Measurements from ENCODE around the gene ZNF841. TPM values are rescaled to one million over a fixed set of nuclear protein-coding genes. Genes with fewer than 3 reads are reported as not detected.

The ZNF841 gene
- total and polyA plus RNA-seq, 9 of the 15 experiments (the other 6 are each of a cell fraction or from before 2014, with no cell fraction given): 3.1 to 17.1 (median 11.0) TPM

DNA sequence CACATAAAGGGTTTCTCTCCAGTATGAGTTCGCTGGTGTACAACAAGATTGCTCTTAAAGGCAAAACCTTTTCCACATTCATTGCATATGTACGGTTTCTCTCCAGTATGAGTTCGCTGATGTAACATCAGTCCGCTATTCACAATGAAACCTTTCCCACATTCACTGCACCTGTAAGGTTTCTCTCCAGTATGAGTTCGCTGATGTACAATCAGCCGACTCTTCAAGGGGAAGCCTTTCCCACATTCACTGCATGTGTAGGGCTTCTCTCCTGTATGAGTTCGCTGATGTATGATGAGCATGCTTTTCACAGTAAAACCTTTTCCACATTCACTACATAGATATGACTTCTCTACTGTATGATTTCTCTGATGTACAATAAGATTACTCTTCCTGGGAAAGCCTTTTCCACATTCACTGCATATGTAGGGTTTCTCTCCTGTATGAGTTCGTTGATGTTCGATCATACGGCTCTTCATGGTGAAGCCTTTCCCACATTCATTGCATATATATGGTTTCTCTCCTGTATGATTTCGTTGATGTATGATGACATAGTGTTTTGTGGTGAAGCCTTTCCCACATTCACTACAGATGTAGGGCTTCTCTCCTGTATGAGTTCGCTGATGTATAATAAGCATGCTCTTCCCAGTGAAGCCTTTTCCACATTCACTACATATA is 61.4 kb downstream of the ZNF841 start (continued):
- TF ChIP-seq, protein P1, sequence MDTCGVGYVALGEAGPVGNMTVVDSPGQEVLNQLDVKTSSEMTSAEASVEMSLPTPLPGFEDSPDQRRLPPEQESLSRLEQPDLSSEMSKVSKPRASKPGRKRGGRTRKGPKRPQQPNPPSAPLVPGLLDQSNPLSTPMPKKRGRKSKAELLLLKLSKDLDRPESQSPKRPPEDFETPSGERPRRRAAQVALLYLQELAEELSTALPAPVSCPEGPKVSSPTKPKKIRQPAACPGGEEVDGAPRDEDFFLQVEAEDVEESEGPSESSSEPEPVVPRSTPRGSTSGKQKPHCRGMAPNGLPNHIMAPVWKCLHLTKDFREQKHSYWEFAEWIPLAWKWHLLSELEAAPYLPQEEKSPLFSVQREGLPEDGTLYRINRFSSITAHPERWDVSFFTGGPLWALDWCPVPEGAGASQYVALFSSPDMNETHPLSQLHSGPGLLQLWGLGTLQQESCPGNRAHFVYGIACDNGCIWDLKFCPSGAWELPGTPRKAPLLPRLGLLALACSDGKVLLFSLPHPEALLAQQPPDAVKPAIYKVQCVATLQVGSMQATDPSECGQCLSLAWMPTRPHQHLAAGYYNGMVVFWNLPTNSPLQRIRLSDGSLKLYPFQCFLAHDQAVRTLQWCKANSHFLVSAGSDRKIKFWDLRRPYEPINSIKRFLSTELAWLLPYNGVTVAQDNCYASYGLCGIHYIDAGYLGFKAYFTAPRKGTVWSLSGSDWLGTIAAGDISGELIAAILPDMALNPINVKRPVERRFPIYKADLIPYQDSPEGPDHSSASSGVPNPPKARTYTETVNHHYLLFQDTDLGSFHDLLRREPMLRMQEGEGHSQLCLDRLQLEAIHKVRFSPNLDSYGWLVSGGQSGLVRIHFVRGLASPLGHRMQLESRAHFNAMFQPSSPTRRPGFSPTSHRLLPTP (IDR thresholded peaks at IDR 0.05; ENCODE audit: borderline replicate concordance, extremely low read depth, insufficient read length): no peak
- TF ChIP-seq ESRRA (IDR thresholded peaks at IDR 0.05; ENCODE audit: borderline replicate concordance, low read depth): no peak
- no peak for TF ChIP-seq TBL1XR1 (IDR thresholded peaks at IDR 0.05; ENCODE audit: low read length in 2 of 2)
- no peak for TF ChIP-seq PCBP2 (IDR thresholded peaks at IDR 0.05; ENCODE audit: low read depth, low read length, poor library complexity, severe bottlenecking)
- no peak for TF ChIP-seq KHSRP (IDR thresholded peaks at IDR 0.05)
- TF ChIP-seq ZNF232 (CRISPR knock-in tag; IDR thresholded peaks at IDR 0.05): no peak
- TF ChIP-seq ATF6 (CRISPR knock-in tag; IDR thresholded peaks at IDR 0.05): no peak
- no peak for TF ChIP-seq TAL1 (IDR thresholded peaks at IDR 0.05)
- TF ChIP-seq ZNF511 (CRISPR knock-in tag; IDR thresholded peaks at IDR 0.05): no peak
- TF ChIP-seq CBX1 (IDR thresholded peaks at IDR 0.05; ENCODE audit: low read depth): peak; percentile 77; the same call in 1 of the 2 replicates
- TF ChIP-seq, protein P2, sequence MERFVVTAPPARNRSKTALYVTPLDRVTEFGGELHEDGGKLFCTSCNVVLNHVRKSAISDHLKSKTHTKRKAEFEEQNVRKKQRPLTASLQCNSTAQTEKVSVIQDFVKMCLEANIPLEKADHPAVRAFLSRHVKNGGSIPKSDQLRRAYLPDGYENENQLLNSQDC (CRISPR knock-in tag; IDR thresholded peaks at IDR 0.05): no peak
- TF ChIP-seq DPF2 (IDR thresholded peaks at IDR 0.05): no peak
- no peak for TF ChIP-seq CSDE1 (IDR thresholded peaks at IDR 0.05)
- TF ChIP-seq SOX6 (IDR thresholded peaks at IDR 0.05): no peak
- TF ChIP-seq SMAD1 (IDR thresholded peaks at IDR 0.05; ENCODE audit: low read depth, low read length, partially characterized antibody): no peak
- no peak for TF ChIP-seq CBFA2T3 (IDR thresholded peaks at IDR 0.05)
- TF ChIP-seq TEAD1 (CRISPR knock-in tag; IDR thresholded peaks at IDR 0.05): no peak
- no peak for TF ChIP-seq GTF2E2 (tag; IDR thresholded peaks at IDR 0.05)
- no peak for TF ChIP-seq TGIF2 (CRISPR knock-in tag; IDR thresholded peaks at IDR 0.05)
- TF ChIP-seq, protein P3, sequence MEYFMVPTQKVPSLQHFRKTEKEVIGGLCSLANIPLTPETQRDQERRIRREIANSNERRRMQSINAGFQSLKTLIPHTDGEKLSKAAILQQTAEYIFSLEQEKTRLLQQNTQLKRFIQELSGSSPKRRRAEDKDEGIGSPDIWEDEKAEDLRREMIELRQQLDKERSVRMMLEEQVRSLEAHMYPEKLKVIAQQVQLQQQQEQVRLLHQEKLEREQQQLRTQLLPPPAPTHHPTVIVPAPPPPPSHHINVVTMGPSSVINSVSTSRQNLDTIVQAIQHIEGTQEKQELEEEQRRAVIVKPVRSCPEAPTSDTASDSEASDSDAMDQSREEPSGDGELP (CRISPR knock-in tag; IDR thresholded peaks at IDR 0.05; ENCODE audit: borderline replicate concordance): no peak
- TF ChIP-seq ZNF668 (CRISPR knock-in tag; IDR thresholded peaks at IDR 0.05): no peak
- no peak for TF ChIP-seq ZNF785 (CRISPR knock-in tag; IDR thresholded peaks at IDR 0.05)
- peak in 1 of 2 experiments; percentile 44; a peak in 2 of 4 replicates for TF ChIP-seq TRIM24 (IDR thresholded peaks at IDR 0.05)
- peak; percentile 69; the same call in 1 of the 2 replicates for TF ChIP-seq ZNF274 (IDR thresholded peaks at IDR 0.05; ENCODE audit: borderline replicate concordance, low read depth, low read length)
